K562 (cell line): ENCODE measurements around the gene SATB2. TPM values are rescaled to one million over a fixed set of nuclear protein-coding genes. Genes with fewer than 3 reads are reported as not detected.

Source experiments
- ATAC-seq: fragments of 200-7000 bp; cut with Tn5 transposase; 3 replicates; pipeline ENCODE4 v1.9.1; 2020; ENCODE audit warnings: moderate library complexity
- BruUV-seq: library from RNA; stranded (reverse); fragments of 400-500 nt; replicated peaks from 2 replicates; lab custom pipeline; 2021; lab: Mats Ljungman, UMichigan
- CTCF ChIA-PET: fragments of 300-600 bp; formaldehyde crosslinking; extraction: SDS; loops from one replicate; lab custom pipeline; 2021; ENCODE audit warnings: low intra/inter-chr PET ratio; lab: Yijun Ruan, JAX
- POLR2A ChIA-PET: fragments of 300-600, 350-650 bp; sonication (Branson Sonifier 250); formaldehyde crosslinking; extraction: SDS; loops from one replicate; lab custom pipeline; 2021; ENCODE audit warnings: antibody characterized with exemption, inconsistent platforms; lab: Yijun Ruan, JAX
- DNase-seq, 4 experiments: peaks; one replicate each; pipeline versions ENCODE4 v3.0.0 to v3.0.0-alpha.2; 2011 to 2018; ENCODE audit warnings: low spot score in 3 of 4, mixed read lengths in 3 of 4; ENCODE audit errors: extremely low read depth in 1 of 4
- FAIRE-seq: peaks from 2 replicates; lab custom pipeline; 2011; peaks lifted over from hg19 to GRCh38; lab: Jason Lieb, UNC
- H2AFZ ChIP-seq: 2 replicates; pipeline ENCODE4 v1.6.0; 2011; ENCODE audit warnings: low read depth, low read length, control low read depth, inconsistent platforms
- H3K27ac ChIP-seq: fragments of 200-600 bp; 3 replicates; pipeline ENCODE4 v1.8.0; 2011; ENCODE audit warnings: low read depth, mild to moderate bottlenecking, control low read depth, inconsistent platforms, low read length, moderate library complexity, mixed read lengths; ENCODE audit errors: extremely low read depth
- H3K27me3 ChIP-seq, 2 experiments: fragments of 300-600 bp in 1 of 2; 2 replicates in 1 of 2; 3 replicates in 1 of 2; pipeline versions ENCODE4 v1.6.0 to v1.8.0; 2011; ENCODE audit warnings: inconsistent platforms in 2 of 2, low read length in 2 of 2, mild to moderate bottlenecking in 1 of 2, mixed read lengths in 1 of 2, moderate library complexity in 1 of 2; ENCODE audit not compliant: control insufficient read depth in 2 of 2, insufficient read depth in 2 of 2
- H3K36me3 ChIP-seq: fragments of 300-600 bp; 3 replicates; pipeline ENCODE4 v1.8.0; 2011; ENCODE audit warnings: mild to moderate bottlenecking, low read length, inconsistent platforms; ENCODE audit not compliant: control insufficient read depth, insufficient read depth
- H3K4me1 ChIP-seq, 2 experiments: fragments of 200-600 bp in 1 of 2; replicated peaks in 1 of 2; 2 replicates in 1 of 2; 3 replicates in 1 of 2; pipeline versions ENCODE4 v1.5.1 to v1.8.0; 2011; ENCODE audit warnings: inconsistent platforms in 2 of 2, low read length in 2 of 2, mild to moderate bottlenecking in 1 of 2, mixed read lengths in 1 of 2, moderate library complexity in 1 of 2; ENCODE audit not compliant: control insufficient read depth in 2 of 2, insufficient read depth in 2 of 2
- H3K4me2 ChIP-seq: 2 replicates; pipeline ENCODE4 v1.6.1; 2011; ENCODE audit warnings: low read length, control low read depth, inconsistent platforms, mixed read lengths; ENCODE audit not compliant: insufficient read depth
- H3K4me3 ChIP-seq: fragments of 200-600 bp; sonication (generic), shearing (Covaris generic); 2 replicates; pipeline ENCODE4 v1.5.1; 2016; ENCODE audit warnings: control low read depth, inconsistent platforms
- H3K79me2 ChIP-seq: fragments of 200-600 bp; 3 replicates; pipeline ENCODE4 v1.8.0; 2011; ENCODE audit warnings: low read length, inconsistent platforms; ENCODE audit not compliant: control insufficient read depth, insufficient read depth
- H3K9ac ChIP-seq, 2 experiments: 2 replicates each; pipeline versions ENCODE4 v1.6.0 to v1.6.1; 2011; ENCODE audit warnings: low read depth in 2 of 2, low read length in 2 of 2, control low read depth in 1 of 2, inconsistent platforms in 1 of 2, mild to moderate bottlenecking in 1 of 2, mixed read lengths in 1 of 2; ENCODE audit not compliant: insufficient read depth in 1 of 2
- H3K9me1 ChIP-seq: one replicate; pipeline ENCODE4 v1.6.0; 2011; ENCODE audit warnings: inconsistent platforms, mild to moderate bottlenecking, low read length, moderate library complexity; ENCODE audit not compliant: control insufficient read depth, insufficient read depth
- H3K9me3 ChIP-seq: replicated peaks from 2 replicates; pipeline ENCODE4 v1.5.1; 2011; ENCODE audit warnings: low read depth, low read length, inconsistent platforms; ENCODE audit not compliant: control insufficient read depth, insufficient read depth
- H4K20me1 ChIP-seq: replicated peaks from 2 replicates; pipeline ENCODE4 v1.6.1; 2011; ENCODE audit warnings: low read length, inconsistent platforms, mixed read lengths; ENCODE audit not compliant: control insufficient read depth, insufficient read depth
- BHLHE40 ChIP-seq: IDR thresholded peaks from 2 replicates; pipeline ENCODE4 v1.6.1; 2011; ENCODE audit warnings: low read length, improper control_type of control experiment
- ELF2 ChIP-seq: fragments of 250-450 bp; sonication (Bioruptor Pico); IDR thresholded peaks from 2 replicates; pipeline ENCODE4 v1.5.0; 2021; ENCODE audit warnings: mild to moderate bottlenecking
- MAX ChIP-seq: sonication (generic); formaldehyde crosslinking; IDR thresholded peaks from 2 replicates; pipeline ENCODE4 v1.9.0; 2022; ENCODE audit warnings: mild to moderate bottlenecking, missing genetic modification reagents
- NKRF ChIP-seq: fragments of 450-650 bp; IDR thresholded peaks from 2 replicates; pipeline ENCODE4 v1.6.1; 2016; ENCODE audit warnings: borderline replicate concordance
- WGBS: fragments of 100-300 bp; shearing (Covaris generic); methylation state at CpG from one replicate; pipeline ENCODE4 v1.1.6; 2016; ENCODE audit warnings: low coverage, mixed read lengths; ENCODE audit not compliant: insufficient coverage; ENCODE audit errors: missing lambda C conversion rate; 5-methylcytosine and 5-hydroxymethylcytosine counted together
- in situ Hi-C: fragments of 300-500 bp; cut with MboI; formaldehyde crosslinking; loops from 4 replicates; pipeline ENCODE4 v1.15.0; 2018; ENCODE audit warnings: inconsistent platforms, mixed read lengths
- intact Hi-C: fragments of 100-400 bp; cut with micrococcal nuclease; formaldehyde crosslinking; loops from 2 replicates; pipeline ENCODE4 v1.14.2; 2022
- polyA plus RNA-seq, 8 experiments: library from polyadenylated mRNA; depleted of rRNA in 4 of 8; stranded (reverse) in 5 of 8; unstranded in 3 of 8; fragments of >200 nt; fragmentation: Nextera tagmentation in 2 of 8; fragmentation: Illumina TruSeq in 1 of 8; extraction: Ambion mirVana in 2 of 8; extraction: Trizol in 1 of 8; gene quantifications; 2 replicates each; pipeline versions ENCODE4 v1.2.1 to v1.2.3, GENCODE V29; 2011 to 2014; ENCODE audit warnings: inconsistent platforms in 1 of 8, missing spikeins in 1 of 8
- total RNA-seq, 7 experiments: library from RNA; depleted of rRNA in 6 of 7; stranded (reverse); fragments of >200 nt in 6 of 7; fragmentation: Illumina TruSeq in 2 of 7; extraction: Trizol in 2 of 7; gene quantifications; 2 replicates each; pipeline versions ENCODE4 v1.2.1 to v1.2.3, GENCODE V29; 2011 to 2021; ENCODE audit warnings: low replicate concordance in 1 of 7

SATB2 gene
- total and polyA plus RNA-seq, 9 of the 15 experiments (the other 6 are each of a cell fraction or from before 2014, with no cell fraction given), result 4.5 to 34.0 (median 15.1) TPM

- no peak for DNase-seq
- Histone ChIP-seq H3K4me3 (no peak overlapping the region), H3K9ac (no peak overlapping the region), H3K4me2 (no peak overlapping the region), H3K27ac (no peak overlapping the region), H3K36me3 (no peaks in the 10 kb centered on the region), H3K9me1 (no peaks in the 10 kb centered on the region), H3K4me1 (no peaks in the 10 kb centered on the region), H4K20me1 (no peaks in the 10 kb centered on the region), H3K27me3 (no peaks in the 10 kb centered on the region), H3K9me3 (no peaks in the 10 kb centered on the region), H3K79me2 (no peaks in the 10 kb centered on the region), H2AFZ (no peak overlapping the region)
- BruUV-seq, result no TSS peak
- no peak for TF ChIP-seq ELF2 (CRISPR knock-in tag)
- no peak for TF ChIP-seq MAX (CRISPR knock-in tag)
- no peak for TF ChIP-seq BHLHE40
- TF ChIP-seq NKRF, result no peak
- ChIA-PET POLR2A (no interaction called here), CTCF (no interaction called here)
- intact Hi-C loops (no loop called here), in situ Hi-C loops (no loop called here)
- WGBS, result 0% methylated on average over 2 of the region's 2 CpGs
- FAIRE-seq, result no peak
- no peak for ATAC-seq
These were observed 48.1 kb upstream of the SATB2 start for GRCh38 chr2:199505755-199506403.
